Measurements from ENCODE around the gene EIF4G1.

The EIF4G1 gene

GRCh38 chr3:184349563-184350470, 35.4 kb downstream of the EIF4G1 start:
- DNase-seq (ENCODE audit: low spot score) = no peak
- no peak for TF ChIP-seq CTCF (IDR thresholded peaks at IDR 0.05; ENCODE audit: extremely low read depth, missing control alignments)

- no peak for DNase-seq (ENCODE audit: low spot score)
- no peak for TF ChIP-seq CTCF (IDR thresholded peaks at IDR 0.05; ENCODE audit: extremely low read depth, missing control alignments)
Measured at GRCh38 chr3:184350618-184351017, 36.2 kb downstream of the EIF4G1 start.

- no peak for DNase-seq (ENCODE audit: low spot score)
- TF ChIP-seq CTCF (IDR thresholded peaks at IDR 0.05; ENCODE audit: extremely low read depth, missing control alignments) = no peak
Measured at GRCh38 chr3:184351511-184352148, 37.2 kb downstream of the EIF4G1 start.

GRCh38 chr3:184352149-184352785, 37.9 kb downstream of the EIF4G1 start:
- no peak for DNase-seq (ENCODE audit: low spot score)
- no peak for TF ChIP-seq CTCF (IDR thresholded peaks at IDR 0.05; ENCODE audit: extremely low read depth, missing control alignments)

- DNase-seq (ENCODE audit: low spot score) = no peak
- TF ChIP-seq CTCF (IDR thresholded peaks at IDR 0.05; ENCODE audit: extremely low read depth, missing control alignments) = no peak
Measured at GRCh38 chr3:184352897-184353545, 38.6 kb downstream of the EIF4G1 start.

- DNase-seq (ENCODE audit: low spot score) = no peak
- TF ChIP-seq CTCF (IDR thresholded peaks at IDR 0.05; ENCODE audit: extremely low read depth, missing control alignments) = no peak
Measured at GRCh38 chr3:184353546-184353941, 39.1 kb downstream of the EIF4G1 start.

All from GM20000 (cell line).